Esophagus (tissue), 2 donors: ENCODE results near the gene GCNT2. TPM values are rescaled to one million over a fixed set of nuclear protein-coding genes. Genes with fewer than 3 reads are reported as not detected.
"Not testable (repeated sequence)": the region's sequence is repeated elsewhere in the genome, so short reads cannot be mapped to it uniquely, and the experiment has no call there.

Source experiments
- H3K27ac ChIP-seq, 2 donors: one replicate each; pipeline ENCODE4 v1.5.1; 2013; ENCODE audit warnings: low read depth in 2 of 2, mild to moderate bottlenecking in 2 of 2, inconsistent platforms in 1 of 2, low read length in 1 of 2, moderate library complexity in 1 of 2
- H3K27me3 ChIP-seq, 2 donors: one replicate each; pipeline ENCODE4 v1.6.1; 2013; ENCODE audit warnings: low read length in 2 of 2, control low read depth in 1 of 2, mild to moderate bottlenecking in 1 of 2; ENCODE audit not compliant: insufficient read depth in 2 of 2, control insufficient read depth in 1 of 2
- H3K36me3 ChIP-seq, 2 donors: one replicate each; pipeline ENCODE4 v1.6.1; 2013; ENCODE audit warnings: low read length in 1 of 2; ENCODE audit not compliant: control insufficient read depth in 2 of 2, insufficient read depth in 2 of 2
- H3K4me1 ChIP-seq, 2 donors: one replicate each; pipeline ENCODE4 v1.6.1; 2013; ENCODE audit warnings: low read length in 1 of 2; ENCODE audit not compliant: control insufficient read depth in 2 of 2, insufficient read depth in 2 of 2
- H3K4me3 ChIP-seq, 2 donors: one replicate each; pipeline ENCODE4 v1.5.1; 2013; ENCODE audit warnings: low read length in 2 of 2, mild to moderate bottlenecking in 2 of 2, low read depth in 1 of 2, moderate library complexity in 1 of 2
- H3K9me3 ChIP-seq, 2 donors: one replicate each; pipeline ENCODE4 v1.6.1; 2013; ENCODE audit warnings: mild to moderate bottlenecking in 2 of 2, low read depth in 1 of 2, low read length in 1 of 2, moderate library complexity in 1 of 2; ENCODE audit not compliant: control insufficient read depth in 2 of 2, insufficient read depth in 1 of 2
- WGBS, 2 donors: extraction: QIAGEN DNeasy Blood & Tissue Kit; methylation state at CpG; one replicate each; pipeline ENCODE4 v1.1.7; 2013; 5-methylcytosine and 5-hydroxymethylcytosine counted together
- polyA plus RNA-seq, 2 donors: library from polyadenylated mRNA; stranded (reverse); fragments of 200-250 nt; gene quantifications; one replicate each; pipeline ENCODE4 v1.2.3, GENCODE V29; 2013
- donor health status: healthy with polysubstance abuse.
- donor health status: Bipolar disorder and iron deficiency.

Gene GCNT2
- polyA plus RNA-seq, 2 donors: 3.0 to 3.1 TPM

- Histone ChIP-seq H3K4me1 (no peaks in the 10 kb centered on the region), H3K27ac (peak overlapping the region in 1 of 2 donors; percentile 47), H3K4me3 (peak overlapping the region in 1 of 2 donors; percentile 24), H3K9me3 (no peaks in the 10 kb centered on the region), H3K27me3 (no peaks in the 10 kb centered on the region), H3K36me3 (no peaks in the 10 kb centered on the region)
- 29 to 32% methylated on average over 11 of the region's 11 CpGs for WGBS, 2 donors
These were observed 7.2 kb downstream of the GCNT2 start for GRCh38 chr6:10528158-10528981.

DNA sequence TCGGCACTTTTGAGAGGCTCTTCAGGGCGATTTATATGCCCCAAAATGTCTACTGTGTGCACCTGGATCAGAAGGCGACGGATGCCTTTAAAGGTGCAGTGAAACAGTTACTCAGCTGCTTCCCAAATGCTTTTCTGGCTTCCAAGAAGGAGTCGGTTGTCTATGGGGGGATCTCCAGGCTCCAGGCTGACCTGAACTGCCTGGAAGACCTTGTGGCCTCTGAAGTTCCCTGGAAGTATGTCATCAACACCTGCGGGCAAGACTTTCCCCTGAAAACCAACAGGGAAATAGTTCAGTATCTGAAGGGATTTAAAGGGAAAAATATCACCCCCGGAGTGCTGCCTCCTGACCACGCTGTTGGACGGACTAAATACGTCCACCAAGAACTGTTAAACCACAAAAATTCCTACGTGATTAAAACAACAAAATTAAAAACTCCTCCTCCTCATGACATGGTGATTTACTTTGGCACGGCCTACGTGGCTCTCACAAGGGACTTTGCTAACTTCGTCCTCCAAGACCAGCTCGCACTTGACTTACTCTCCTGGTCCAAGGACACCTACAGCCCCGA lies 8.2 kb downstream of the GCNT2 start:
- Histone ChIP-seq H3K36me3 (no peaks in the 10 kb centered on the region), H3K9me3 (no peaks in the 10 kb centered on the region), H3K27me3 (no peaks in the 10 kb centered on the region), H3K4me3 (no peak overlapping the region), H3K27ac (no peak overlapping the region), H3K4me1 (no peaks in the 10 kb centered on the region)
- 52 to 67% methylated on average over 16 of the region's 16 CpGs for WGBS, 2 donors

DNA sequence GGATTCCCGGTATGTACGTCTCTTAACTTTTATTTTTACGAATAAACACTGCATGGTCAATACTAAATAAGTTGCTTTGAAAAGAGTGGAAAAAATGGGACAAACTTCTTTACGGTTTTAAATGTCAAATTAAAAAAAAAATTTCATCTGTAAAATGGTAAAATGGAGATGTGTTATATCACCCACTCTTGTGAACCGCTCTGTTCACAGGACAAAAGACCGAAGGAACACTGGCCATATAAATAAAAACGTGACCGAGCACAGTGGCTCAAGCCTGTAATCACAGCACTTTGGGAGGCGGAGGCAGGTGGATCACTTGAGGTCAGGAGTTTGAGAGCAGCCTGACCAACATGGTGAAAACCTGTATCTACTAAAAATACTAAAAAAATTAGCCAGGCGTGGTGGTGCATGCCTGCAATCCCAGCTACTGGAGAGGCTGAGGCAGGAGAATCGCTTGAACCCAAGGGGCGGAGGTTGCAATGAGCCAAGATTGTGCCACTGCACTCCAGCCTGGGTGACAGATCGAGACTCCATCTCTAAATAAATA lies 8.8 kb downstream of the GCNT2 start:
- H3K4me3 ChIP-seq, H3K36me3 ChIP-seq, H3K9me3 ChIP-seq, H3K4me1 ChIP-seq, H3K27ac ChIP-seq, H3K27me3 ChIP-seq: not testable (repeated sequence)
- 74 to 89% methylated on average over 13 of the region's 13 CpGs for WGBS, 2 donors

DNA sequence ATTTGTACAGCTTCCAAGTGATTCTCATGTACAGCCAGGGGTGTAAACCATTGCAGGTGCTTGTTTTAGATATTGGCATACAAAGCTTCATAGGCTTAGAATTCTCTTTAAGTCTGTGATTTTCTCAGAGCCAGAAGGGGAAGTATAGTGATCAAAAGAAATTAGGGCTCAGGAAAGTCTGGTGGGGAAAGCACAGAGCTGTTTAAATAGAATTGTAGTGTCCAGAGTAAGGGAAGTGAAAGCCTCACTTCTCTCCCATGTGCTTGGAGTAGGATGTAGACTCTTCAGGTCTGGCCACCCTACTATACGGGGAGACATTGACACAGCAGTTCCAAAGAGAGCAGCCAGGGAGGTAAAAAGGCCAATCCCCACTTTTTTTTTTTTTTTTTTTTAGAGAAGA lies 10.4 kb downstream of the GCNT2 start:
- H3K36me3 ChIP-seq: no peaks in the 10 kb centered on the region
- no peak overlapping the region for H3K27ac ChIP-seq
- 43 to 64% methylated on average over 1 of the region's 1 CpG for whole genome bisulfite sequencing, 2 donors
- H3K27me3 ChIP-seq: no peaks in the 10 kb centered on the region
- no peaks in the 10 kb centered on the region for H3K4me1 ChIP-seq
- H3K9me3 ChIP-seq: no peaks in the 10 kb centered on the region
- H3K4me3 ChIP-seq: no peak overlapping the region

GRCh38 chr6:10531942-10532341 lies 10.8 kb downstream of the GCNT2 start:
- 69 to 73% methylated on average over 9 of the region's 9 CpGs for WGBS, 2 donors
- Histone ChIP-seq H3K36me3 (no peaks in the 10 kb centered on the region), H3K4me1 (no peaks in the 10 kb centered on the region), H3K9me3 (no peaks in the 10 kb centered on the region), H3K4me3 (no peak overlapping the region), H3K27me3 (no peaks in the 10 kb centered on the region), H3K27ac (no peak overlapping the region)

GRCh38 chr6:10532392-10532791 lies 11.2 kb downstream of the GCNT2 start:
- Histone ChIP-seq H3K27me3 (no peaks in the 10 kb centered on the region), H3K27ac (no peak overlapping the region), H3K4me3 (no peak overlapping the region), H3K9me3 (no peaks in the 10 kb centered on the region), H3K4me1 (no peaks in the 10 kb centered on the region), H3K36me3 (no peaks in the 10 kb centered on the region)
- 79 to 91% methylated on average over 8 of the region's 8 CpGs for WGBS, 2 donors

DNA sequence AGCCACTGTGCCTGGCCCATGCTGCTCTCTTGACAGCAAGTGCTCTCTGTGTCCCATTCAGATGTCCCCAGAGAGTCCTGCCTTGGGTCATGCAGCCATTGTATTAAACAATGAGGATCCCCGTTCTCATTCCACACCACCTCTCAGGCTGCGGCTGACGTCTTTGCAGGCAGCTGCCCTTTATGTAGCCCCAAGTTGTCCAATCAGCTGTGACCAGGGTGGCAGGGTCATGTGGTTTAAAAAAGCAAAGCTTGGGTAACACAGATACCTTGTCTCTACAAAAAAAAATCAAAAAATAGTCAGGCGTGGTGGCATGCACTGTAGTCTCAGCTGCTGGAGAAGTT lies 13.2 kb downstream of the GCNT2 start:
- no peaks in the 10 kb centered on the region for H3K9me3 ChIP-seq
- H3K27me3 ChIP-seq: no peaks in the 10 kb centered on the region
- no peak overlapping the region for H3K27ac ChIP-seq
- 77 to 79% methylated on average over 4 of the region's 4 CpGs for WGBS, 2 donors
- H3K36me3 ChIP-seq: peaks cover 0 to 2% of the 10 kb centered on the region in 2 donors
- no peaks in the 10 kb centered on the region for H3K4me1 ChIP-seq
- no peak overlapping the region for H3K4me3 ChIP-seq

GRCh38 chr6:10535193-10535592 lies 14.0 kb downstream of the GCNT2 start:
- no peaks in the 10 kb centered on the region for H3K27me3 ChIP-seq
- H3K9me3 ChIP-seq: no peaks in the 10 kb centered on the region
- no peak overlapping the region for H3K27ac ChIP-seq
- no peak overlapping the region for H3K4me3 ChIP-seq
- WGBS, 2 donors: 67 to 82% methylated on average over 1 of the region's 1 CpG
- H3K36me3 ChIP-seq: peaks cover 0 to 2% of the 10 kb centered on the region in 2 donors
- no peaks in the 10 kb centered on the region for H3K4me1 ChIP-seq

- Histone ChIP-seq H3K36me3 (peaks cover 0 to 2% of the 10 kb centered on the region in 2 donors), H3K4me3 (no peak overlapping the region), H3K9me3 (no peaks in the 10 kb centered on the region), H3K27me3 (no peaks in the 10 kb centered on the region), H3K4me1 (no peaks in the 10 kb centered on the region), H3K27ac (no peak overlapping the region)
- 92 to 94% methylated on average over 5 of the region's 5 CpGs for WGBS, 2 donors
These were observed 16.6 kb downstream of the GCNT2 start for GRCh38 chr6:10537726-10538125.
